Fibroblast of skin of left biceps (primary cell): ENCODE results near the gene FAM83C.
A peak's percentile ranks its signal among the peaks of the same experiment; 100 is the strongest.
"Not testable (repeated sequence)": the region's sequence is repeated elsewhere in the genome, so short reads cannot be mapped to it uniquely, and the experiment has no call there.

ENCODE experiments used
- DNase-seq, 2 experiments: peaks; one replicate each; pipeline ENCODE4 v3.0.0-alpha.2; 2013; ENCODE audit warnings: low read depth in 2 of 2

The FAM83C gene

GRCh38 chr20:35267092-35267491 is 25.1 kb downstream of the FAM83C start:
- DNase-seq, result no peak

GRCh38 chr20:35264755-35265154 is 27.5 kb downstream of the FAM83C start:
- DNase-seq, result no peak

DNA sequence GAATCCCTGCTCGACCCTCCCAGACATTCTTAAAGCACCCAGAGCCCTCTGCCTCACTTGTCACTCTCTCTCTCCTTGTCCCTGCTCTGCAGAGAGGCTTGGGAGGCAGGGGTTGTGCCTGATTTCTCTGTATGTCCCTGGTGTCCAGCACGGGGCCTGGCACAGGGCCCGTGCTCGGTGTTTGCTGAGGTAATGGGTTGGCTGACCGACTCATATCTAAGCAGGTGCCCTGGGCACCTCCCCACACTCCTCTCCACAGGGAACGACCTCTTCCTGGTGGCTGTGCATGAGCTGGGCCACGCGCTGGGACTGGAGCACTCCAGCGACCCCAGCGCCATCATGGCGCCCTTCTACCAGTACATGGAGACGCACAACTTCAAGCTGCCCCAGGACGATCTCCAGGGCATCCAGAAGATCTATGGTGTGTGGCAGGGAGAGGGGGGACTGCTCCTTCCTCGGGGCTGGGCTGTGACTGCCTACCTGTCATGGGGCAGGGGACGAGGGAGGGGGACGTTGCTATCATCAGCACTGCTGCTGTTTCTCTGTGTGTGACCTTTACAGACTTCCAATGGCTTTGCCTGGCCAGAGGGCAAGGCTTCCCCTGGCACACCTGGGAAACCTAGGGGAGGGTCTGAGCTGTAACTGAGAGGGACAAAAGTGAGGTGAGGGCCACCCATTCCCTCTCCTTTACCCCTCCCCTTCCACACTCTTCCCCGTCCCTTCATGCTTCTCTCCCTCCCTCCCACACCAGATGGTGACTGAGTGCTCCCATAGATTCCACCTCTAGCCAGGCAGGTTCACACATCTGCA is 28.5 kb downstream of the FAM83C start:
- no peak for DNase-seq

DNA sequence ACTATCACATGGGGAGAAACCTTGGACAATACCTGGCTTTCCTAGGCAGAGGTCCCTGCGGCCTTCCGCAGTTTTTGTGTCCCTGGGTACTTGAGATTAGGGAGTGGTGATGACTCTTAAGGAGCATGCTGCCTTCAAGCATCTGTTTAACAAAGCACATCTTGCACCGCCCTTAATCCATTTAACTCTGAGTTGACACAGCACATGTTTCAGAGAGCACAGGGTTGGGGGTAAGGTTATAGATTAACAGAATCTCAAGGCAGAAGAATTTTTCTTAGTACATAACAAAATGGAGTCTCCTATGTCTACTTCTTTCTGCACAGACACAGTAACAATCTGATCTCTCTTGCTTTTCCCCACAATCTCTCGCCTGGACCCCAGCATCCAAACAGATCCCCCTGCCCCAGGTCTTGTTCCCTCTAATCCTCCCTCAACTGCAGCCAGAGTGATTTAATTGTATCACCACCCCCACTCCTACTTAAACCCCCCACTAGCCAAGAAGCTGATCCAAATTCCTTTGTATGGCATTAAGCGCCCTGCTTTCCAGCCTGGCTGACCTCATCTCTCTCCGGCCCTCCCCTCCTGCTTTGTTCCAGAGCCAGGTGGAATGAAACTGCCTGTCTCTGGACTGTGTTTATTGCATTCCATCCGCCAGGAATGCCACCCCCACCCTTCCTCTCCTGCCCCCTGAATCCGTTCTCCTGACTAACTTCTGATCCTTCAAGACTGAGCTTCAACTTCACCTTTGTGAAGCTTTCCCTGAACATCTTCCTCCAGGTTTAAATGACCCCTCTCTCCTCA is 29.3 kb downstream of the FAM83C start:
- peak in 1 of 2 experiments; percentile 19 for DNase-seq

- not testable (repeated sequence) for DNase-seq
These were observed 29.9 kb downstream of the FAM83C start for GRCh38 chr20:35262321-35262720.

DNA sequence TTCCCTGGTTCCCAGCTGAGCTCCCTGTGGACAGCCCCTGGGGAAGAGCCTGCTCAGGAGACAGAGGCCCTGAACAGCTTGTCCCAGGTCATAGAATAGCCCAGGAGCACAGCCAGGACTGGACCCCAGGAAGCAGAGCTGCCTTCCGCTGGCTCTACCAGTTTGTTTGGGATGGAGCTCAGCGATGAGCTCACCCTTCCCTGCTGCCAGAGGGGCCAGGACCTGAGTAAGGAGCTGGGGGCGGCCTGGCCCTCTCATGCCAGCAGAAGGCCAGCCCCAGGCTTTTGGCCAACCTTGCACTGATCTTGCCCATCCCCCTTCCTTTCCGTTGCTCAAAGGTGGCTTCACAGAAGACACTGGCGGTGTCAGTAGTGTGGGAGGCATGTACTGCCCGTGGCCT is 31.8 kb downstream of the FAM83C start:
- no peak for DNase-seq

GRCh38 chr20:35257175-35257909 is 34.9 kb downstream of the FAM83C start:
- no peak for DNase-seq

DNA sequence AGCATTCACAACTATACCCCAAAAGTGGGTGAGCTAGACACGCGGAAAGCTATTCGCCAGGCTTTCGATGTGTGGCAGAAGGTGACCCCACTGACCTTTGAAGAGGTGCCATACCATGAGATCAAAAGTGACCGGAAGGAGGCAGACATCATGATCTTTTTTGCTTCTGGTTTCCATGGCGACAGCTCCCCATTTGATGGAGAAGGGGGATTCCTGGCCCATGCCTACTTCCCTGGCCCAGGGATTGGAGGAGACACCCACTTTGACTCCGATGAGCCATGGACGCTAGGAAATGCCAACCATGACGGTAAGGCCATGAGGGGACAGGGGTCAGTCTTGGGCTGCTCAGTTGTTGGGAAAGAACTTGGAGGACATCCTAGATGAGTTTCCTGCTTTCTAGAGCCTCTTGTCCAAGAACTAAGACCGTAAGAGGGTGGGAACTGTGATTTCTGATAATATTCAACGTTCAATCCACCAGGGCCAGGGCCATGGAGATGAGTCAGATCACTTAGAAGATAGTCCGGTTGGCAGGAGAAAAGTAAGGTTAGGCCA is 37.7 kb downstream of the FAM83C start:
- DNase-seq, result no peak

GRCh38 chr20:35253010-35253409 is 39.2 kb downstream of the FAM83C start:
- no peak for DNase-seq

GRCh38 chr20:35252598-35252997 is 39.6 kb downstream of the FAM83C start:
- not testable (repeated sequence) for DNase-seq

DNA sequence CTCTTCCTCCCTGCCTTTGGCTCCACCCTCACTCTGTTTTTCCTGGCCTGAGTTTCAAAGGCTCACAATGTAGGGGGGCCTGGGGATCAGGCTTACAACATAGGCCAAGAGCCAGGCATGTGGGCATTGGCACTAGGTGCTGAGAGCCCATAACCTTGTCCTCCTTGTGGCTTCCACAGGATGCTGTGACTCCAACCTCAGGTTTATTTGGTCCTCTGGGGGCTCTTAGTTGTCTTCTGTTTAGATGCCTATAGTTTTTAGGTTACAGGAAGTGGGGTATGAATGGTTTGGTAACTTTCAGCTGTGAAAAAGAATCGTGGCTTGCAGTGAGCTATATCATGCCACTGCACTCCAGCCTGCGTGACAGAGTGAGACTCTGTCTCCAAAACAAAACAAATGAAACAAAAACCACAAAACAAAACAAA is 40.2 kb downstream of the FAM83C start:
- no peak for DNase-seq

GRCh38 chr20:35251613-35251940 is 40.6 kb downstream of the FAM83C start:
- no peak for DNase-seq

DNA sequence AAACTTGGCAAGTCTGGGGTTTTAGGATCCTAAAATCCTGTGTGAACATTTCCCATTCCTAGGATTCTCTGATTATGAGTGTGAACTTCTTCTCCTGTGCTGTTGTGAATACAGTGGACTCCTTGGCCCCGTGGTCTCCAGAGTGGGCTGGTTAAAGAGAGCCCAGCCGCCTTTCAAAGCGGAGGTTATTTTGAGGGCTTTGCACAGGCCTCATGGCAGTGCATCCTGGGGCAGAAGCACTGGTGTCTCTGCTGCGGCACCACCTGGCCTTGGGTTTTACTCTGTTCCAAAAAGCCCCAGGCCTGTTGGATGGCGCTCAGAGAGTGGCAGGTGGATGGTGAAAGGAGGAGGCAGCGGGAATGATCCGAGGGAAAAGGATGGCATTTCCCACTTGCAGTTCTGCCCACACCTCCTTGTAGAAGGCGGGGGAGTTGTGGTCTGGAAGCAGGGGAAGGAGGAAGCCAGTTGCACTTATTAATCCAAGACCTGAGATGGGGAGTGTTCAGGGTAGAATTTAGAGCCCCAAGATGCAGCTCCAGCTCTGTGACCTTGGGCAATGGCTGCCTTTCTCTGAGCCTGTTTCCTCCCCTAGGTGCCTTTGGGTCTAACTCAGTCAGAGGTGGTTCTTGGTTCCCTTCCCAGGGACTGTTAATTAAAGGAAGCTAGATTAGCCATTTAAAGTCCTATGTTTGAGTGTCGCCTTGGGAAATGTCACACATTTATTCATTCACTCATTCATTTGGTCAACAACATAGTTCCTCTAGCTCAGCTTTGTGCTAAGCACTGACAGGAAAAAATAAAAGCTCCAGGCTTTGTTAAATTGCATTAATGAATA is 43.4 kb downstream of the FAM83C start:
- DNase-seq, result no peak

DNA sequence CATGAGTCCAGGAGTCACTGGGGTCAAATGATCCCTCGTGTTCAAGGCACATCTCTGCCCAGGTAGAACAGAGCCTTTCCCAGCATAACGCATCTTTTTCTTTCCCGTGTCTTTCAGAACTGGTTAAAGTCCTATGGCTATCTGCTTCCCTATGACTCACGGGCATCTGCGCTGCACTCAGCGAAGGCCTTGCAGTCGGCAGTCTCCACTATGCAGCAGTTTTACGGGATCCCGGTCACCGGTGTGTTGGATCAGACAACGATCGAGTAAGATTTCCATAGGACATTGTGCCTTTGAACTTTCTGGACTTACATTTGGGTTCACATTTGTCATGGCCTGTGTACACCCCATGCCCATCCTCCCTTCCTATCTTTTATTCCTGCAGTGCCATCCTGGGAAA is 45.5 kb downstream of the FAM83C start:
- DNase-seq, result no peak

DNA sequence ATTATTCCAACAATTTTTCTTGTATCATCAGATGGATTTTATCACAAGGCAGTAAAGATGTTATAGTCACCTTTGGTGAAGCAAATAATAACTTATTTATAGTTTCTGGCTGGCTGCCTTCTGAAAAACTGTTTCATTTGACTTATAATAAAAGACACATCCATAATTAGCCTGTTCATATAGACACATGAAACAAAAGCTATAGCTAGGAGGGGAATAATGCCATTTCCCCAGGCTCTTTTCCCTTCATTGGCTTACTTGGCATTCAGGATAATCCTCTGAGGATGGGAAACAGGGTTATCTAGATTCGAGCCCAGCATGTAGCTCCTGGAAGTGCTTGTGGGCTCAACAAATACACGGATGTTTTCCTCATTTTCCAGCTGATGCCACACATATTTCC is 48.2 kb downstream of the FAM83C start:
- no peak for DNase-seq

- no peak for DNase-seq
These were observed 48.9 kb downstream of the FAM83C start for GRCh38 chr20:35243317-35243716.

DNA sequence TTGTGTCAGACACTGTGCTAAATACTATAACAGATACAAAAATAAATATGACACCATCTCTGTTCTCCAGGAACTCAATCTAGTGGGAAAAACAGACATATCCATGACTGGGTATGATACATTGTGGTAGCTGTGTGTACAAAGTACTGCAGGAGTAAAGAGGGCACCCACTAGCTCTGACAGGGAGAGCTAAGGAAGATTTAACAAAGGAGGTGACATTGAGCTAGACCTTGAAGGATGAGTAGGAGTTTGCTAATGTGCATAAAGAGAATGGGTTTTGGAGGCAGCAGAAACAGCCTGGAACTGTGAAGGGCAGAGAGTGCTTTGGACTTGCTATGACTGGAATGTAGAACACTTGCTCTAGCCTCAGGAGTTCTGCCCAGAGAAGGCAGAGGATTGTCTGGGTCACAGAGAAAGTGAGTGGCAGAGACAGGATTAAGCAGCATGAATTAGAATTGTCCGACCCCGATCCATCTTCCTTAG is 51.4 kb downstream of the FAM83C start:
- DNase-seq, result no peak

GRCh38 chr20:35240083-35240810 is 52.0 kb downstream of the FAM83C start:
- no peak for DNase-seq

DNA sequence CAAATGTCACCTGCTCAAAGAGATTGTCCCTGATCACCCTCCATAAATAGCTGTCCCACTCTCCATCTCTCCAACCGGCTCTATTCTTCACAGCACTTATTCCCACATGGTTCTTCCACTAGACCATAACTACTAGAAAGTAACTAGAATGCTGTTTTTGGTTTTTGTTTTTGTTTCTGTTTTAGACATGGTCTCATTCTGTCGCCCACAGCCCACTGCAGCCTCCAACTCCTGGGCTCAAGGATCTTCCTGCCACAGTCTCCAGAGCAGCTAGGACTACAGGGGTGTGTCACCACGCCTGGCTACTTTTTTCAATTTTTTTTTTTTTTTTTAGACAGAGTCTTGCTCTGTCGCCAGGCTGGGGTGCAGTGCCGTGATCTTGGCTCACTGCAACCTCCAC is 53.5 kb downstream of the FAM83C start:
- DNase-seq, result no peak

DNA sequence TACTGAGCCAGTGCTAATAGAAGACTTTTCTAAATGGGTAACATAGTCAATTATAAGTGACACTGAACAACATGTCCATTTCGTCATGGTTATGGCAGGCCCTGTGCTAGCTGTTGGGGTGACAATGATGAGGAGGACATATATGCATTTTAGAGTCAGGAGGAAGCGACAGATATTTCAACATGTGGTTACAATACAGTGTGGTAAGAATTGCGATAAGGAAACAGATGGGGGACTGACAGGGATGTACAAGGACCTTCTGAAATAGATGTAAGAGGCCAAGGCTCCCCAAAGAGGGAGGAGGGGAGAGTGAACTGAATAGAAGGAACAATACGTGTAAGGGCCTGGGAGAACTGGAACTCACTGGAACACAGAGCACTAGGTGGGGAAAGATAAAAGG is 54.1 kb downstream of the FAM83C start:
- no peak for DNase-seq
